PFSK-1 (cell line): ENCODE data around the gene MAST4.

Source experiments
- SIN3A ChIP-seq: IDR thresholded peaks from 2 replicates; pipeline ENCODE4 v1.6.1; 2012; ENCODE audit warnings: mild to moderate bottlenecking, low read length, moderate library complexity, borderline replicate concordance; ENCODE audit not compliant: insufficient read depth
- TAF1 ChIP-seq: IDR thresholded peaks from 2 replicates; pipeline ENCODE4 v1.6.1; 2012; ENCODE audit warnings: low read length, control low read depth, borderline replicate concordance; ENCODE audit not compliant: insufficient read depth
- TF ChIP-seq, protein P1 (sequence below), 2 experiments: IDR thresholded peaks; 2 replicates each; pipeline versions ENCODE4 v1.6.1 to v1.8.0; 2011 to 2012; ENCODE audit warnings: low read depth in 2 of 2, low read length in 2 of 2, control low read depth in 1 of 2, inconsistent platforms in 1 of 2, mild to moderate bottlenecking in 1 of 2, moderate library complexity in 1 of 2; ENCODE audit not compliant: insufficient read depth in 1 of 2

DNA sequence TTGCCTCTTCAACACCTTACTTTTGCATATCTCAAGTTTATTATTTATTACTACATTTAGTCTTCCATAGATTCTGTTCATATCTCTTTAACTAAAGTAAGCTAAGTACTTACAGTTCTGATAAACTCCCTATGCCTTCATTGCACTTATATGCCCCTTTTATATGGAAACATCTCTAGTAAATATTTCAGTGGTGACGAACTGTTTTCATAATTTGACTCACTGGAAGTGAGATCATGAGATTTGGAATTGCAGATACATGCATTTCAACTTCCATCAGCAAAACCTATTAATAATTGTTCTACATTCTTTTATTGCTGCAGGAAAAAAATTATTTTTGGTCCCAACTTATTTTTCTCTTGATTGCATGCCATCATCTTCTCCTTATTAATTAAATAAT, 336.9 kb downstream of the MAST4 start:
- no peak for TF ChIP-seq TAF1
- no peak for TF ChIP-seq SIN3A
- TF ChIP-seq, protein P1, sequence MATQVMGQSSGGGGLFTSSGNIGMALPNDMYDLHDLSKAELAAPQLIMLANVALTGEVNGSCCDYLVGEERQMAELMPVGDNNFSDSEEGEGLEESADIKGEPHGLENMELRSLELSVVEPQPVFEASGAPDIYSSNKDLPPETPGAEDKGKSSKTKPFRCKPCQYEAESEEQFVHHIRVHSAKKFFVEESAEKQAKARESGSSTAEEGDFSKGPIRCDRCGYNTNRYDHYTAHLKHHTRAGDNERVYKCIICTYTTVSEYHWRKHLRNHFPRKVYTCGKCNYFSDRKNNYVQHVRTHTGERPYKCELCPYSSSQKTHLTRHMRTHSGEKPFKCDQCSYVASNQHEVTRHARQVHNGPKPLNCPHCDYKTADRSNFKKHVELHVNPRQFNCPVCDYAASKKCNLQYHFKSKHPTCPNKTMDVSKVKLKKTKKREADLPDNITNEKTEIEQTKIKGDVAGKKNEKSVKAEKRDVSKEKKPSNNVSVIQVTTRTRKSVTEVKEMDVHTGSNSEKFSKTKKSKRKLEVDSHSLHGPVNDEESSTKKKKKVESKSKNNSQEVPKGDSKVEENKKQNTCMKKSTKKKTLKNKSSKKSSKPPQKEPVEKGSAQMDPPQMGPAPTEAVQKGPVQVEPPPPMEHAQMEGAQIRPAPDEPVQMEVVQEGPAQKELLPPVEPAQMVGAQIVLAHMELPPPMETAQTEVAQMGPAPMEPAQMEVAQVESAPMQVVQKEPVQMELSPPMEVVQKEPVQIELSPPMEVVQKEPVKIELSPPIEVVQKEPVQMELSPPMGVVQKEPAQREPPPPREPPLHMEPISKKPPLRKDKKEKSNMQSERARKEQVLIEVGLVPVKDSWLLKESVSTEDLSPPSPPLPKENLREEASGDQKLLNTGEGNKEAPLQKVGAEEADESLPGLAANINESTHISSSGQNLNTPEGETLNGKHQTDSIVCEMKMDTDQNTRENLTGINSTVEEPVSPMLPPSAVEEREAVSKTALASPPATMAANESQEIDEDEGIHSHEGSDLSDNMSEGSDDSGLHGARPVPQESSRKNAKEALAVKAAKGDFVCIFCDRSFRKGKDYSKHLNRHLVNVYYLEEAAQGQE (IDR thresholded peaks at IDR 0.05; ENCODE audit: insufficient read depth in 1 of 2, low read depth in 2 of 2, low read length in 2 of 2) = no peak
